ENCODE measurements around the gene NUDT1.
"Not testable (repeated sequence)": the region's sequence is repeated elsewhere in the genome, so short reads cannot be mapped to it uniquely, and the experiment has no call there.

NUDT1 gene

GRCh38 chr7:2266911-2267310 lies 24.9 kb downstream of the NUDT1 start:
- no peak for TF ChIP-seq CTCF (IDR thresholded peaks at IDR 0.05; ENCODE audit: extremely low read depth, insufficient read depth, missing control alignments)
- no peak for DNase-seq (ENCODE audit: low spot score)
- in situ Hi-C loops (cut with MboI; ENCODE audit: low pct_unique_long_range_greater_than_20kb, low sequenced_read_pairs, unreplicated experiment): no loop called here

DNA sequence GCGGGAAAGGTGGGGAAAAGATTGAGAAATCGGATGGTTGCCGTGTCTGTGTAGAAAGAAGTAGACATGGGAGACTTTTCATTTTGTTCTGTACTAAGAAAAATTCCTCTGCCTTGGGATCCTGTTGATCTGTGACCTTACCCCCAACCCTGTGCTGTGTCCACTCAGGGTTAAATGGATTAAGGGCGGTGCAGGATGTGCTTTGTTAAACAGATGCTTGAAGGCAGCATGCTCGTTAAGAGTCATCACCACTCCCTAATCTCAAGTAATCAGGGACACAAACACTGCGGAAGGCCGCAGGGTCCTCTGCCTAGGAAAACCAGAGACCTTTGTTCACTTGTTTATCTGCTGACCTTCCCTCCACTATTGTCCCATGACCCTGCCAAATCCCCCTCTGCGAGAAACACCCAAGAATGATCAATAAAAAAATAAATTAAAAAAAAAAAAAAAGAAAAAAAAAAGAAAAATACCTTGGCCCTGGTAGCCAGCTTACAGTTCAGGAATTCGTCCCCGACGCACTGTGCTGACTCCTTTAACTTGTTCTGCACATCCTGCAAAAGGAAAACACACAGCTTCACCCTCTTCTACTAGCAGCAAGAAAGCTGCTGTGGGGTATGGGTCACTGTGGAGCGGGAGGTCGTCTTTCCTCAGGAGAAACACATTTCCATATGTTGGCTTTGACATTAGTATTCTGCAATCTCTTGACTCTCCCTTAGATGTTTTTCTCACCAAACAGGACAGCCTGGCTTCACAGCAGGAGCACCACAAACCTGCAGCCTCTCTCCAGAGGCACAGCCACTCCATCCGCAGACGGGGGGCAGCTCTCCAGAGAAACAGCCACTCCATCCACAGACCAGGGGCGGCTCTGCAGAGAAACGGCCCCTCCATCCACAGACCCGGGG lies 27.3 kb downstream of the NUDT1 start:
- DNase-seq (ENCODE audit: low spot score); in situ Hi-C loops (cut with MboI; ENCODE audit: low pct_unique_long_range_greater_than_20kb, low sequenced_read_pairs, unreplicated experiment): not testable (repeated sequence)

GRCh38 chr7:2269991-2270460 lies 28.0 kb downstream of the NUDT1 start:
- no peak for TF ChIP-seq CTCF (IDR thresholded peaks at IDR 0.05; ENCODE audit: extremely low read depth, insufficient read depth, missing control alignments)

GRCh38 chr7:2270495-2270894 lies 28.5 kb downstream of the NUDT1 start:
- no peak for DNase-seq (ENCODE audit: low spot score)
- TF ChIP-seq CTCF (IDR thresholded peaks at IDR 0.05; ENCODE audit: extremely low read depth, insufficient read depth, missing control alignments): no peak
- in situ Hi-C loops (cut with MboI; ENCODE audit: low pct_unique_long_range_greater_than_20kb, low sequenced_read_pairs, unreplicated experiment): no loop called here

More at GRCh38 chr7:2269991-2270460, 28.0 kb downstream of the NUDT1 start:
- no peak for DNase-seq (ENCODE audit: low spot score)
- in situ Hi-C loops (cut with MboI; ENCODE audit: low pct_unique_long_range_greater_than_20kb, low sequenced_read_pairs, unreplicated experiment): no loop called here

- no peak for DNase-seq (ENCODE audit: low spot score)
- in situ Hi-C loops (cut with MboI; ENCODE audit: low pct_unique_long_range_greater_than_20kb, low sequenced_read_pairs, unreplicated experiment): no loop called here
- no peak for TF ChIP-seq CTCF (IDR thresholded peaks at IDR 0.05; ENCODE audit: extremely low read depth, insufficient read depth, missing control alignments)
Observed at GRCh38 chr7:2271273-2272026, 29.4 kb downstream of the NUDT1 start.

GRCh38 chr7:2272031-2272430 lies 30.0 kb downstream of the NUDT1 start:
- no peak for TF ChIP-seq CTCF (IDR thresholded peaks at IDR 0.05; ENCODE audit: extremely low read depth, insufficient read depth, missing control alignments)
- no peak for DNase-seq (ENCODE audit: low spot score)
- in situ Hi-C loops (cut with MboI; ENCODE audit: low pct_unique_long_range_greater_than_20kb, low sequenced_read_pairs, unreplicated experiment): no loop called here

GRCh38 chr7:2273866-2274265 lies 31.8 kb downstream of the NUDT1 start:
- DNase-seq (ENCODE audit: low spot score): peak; percentile 10
- TF ChIP-seq CTCF (IDR thresholded peaks at IDR 0.05; ENCODE audit: extremely low read depth, insufficient read depth, missing control alignments): no peak
- in situ Hi-C loops (cut with MboI; ENCODE audit: low pct_unique_long_range_greater_than_20kb, low sequenced_read_pairs, unreplicated experiment): no loop called here

All from GM13977 (cell line).